HK-2 (cell line): ENCODE measurements around the gene PPP2R2D.

Source experiments
- DNase-seq: peaks from one replicate; pipeline ENCODE4 v3.0.0-alpha.2; 2018; ENCODE audit not compliant: unreplicated experiment

The PPP2R2D gene

DNA sequence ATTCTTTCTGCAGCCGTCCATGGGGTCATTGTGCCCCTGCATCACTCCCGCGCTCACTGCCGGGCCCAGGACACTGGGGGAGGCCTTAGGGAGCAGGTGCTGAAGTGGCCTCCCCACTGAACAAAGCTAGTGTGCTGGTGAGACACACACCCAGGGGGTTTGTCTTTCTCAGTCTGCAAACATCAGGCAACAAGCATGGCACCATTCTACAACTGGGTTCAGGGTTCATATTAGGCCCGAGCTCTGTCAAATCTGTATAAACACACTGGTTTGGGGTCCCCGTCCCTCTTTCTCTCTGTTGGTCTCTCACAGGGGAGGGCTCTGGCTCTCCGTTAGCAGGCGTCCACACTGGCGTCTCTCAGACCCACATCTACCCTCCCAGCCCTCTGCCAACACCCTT, 11.1 kb upstream of the PPP2R2D start:
- no peak for DNase-seq

DNA sequence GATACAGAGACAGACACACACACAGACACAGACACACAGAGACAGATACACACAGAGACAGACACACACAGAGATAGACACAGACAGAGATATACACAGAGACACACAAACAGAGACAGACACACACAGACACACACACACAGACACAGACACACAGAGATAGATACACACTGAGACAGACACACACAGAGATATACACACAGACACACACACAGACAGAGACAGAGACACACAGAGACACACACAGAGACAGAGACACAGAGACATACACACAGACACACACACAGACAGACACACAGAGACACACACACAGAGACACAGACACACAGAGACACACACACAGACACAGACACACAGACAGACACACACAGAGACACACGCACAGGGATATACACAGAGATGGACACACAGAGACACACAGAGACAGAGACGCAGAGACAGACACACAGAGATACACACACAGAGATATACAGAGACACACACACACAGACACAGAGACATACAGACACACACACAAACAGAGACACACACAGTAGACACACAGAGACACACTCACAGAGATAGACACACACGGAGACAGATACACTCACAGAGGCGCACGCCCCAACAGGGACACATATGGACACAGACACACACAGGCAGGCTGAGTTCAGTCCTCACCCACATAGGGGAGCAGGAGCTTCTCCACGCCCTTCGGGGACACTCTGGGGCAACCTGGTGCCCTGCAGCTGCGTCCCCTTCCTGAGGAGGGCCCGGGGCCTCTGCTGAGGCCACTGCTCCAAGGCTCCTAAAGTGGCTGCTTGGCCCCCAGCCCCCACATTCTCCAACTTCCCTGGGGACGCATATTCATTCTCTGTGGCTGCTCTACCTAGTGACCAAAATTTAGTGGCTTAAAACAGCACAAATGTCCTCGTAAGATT, 10.3 kb upstream of the PPP2R2D start:
- no peak for DNase-seq

DNA sequence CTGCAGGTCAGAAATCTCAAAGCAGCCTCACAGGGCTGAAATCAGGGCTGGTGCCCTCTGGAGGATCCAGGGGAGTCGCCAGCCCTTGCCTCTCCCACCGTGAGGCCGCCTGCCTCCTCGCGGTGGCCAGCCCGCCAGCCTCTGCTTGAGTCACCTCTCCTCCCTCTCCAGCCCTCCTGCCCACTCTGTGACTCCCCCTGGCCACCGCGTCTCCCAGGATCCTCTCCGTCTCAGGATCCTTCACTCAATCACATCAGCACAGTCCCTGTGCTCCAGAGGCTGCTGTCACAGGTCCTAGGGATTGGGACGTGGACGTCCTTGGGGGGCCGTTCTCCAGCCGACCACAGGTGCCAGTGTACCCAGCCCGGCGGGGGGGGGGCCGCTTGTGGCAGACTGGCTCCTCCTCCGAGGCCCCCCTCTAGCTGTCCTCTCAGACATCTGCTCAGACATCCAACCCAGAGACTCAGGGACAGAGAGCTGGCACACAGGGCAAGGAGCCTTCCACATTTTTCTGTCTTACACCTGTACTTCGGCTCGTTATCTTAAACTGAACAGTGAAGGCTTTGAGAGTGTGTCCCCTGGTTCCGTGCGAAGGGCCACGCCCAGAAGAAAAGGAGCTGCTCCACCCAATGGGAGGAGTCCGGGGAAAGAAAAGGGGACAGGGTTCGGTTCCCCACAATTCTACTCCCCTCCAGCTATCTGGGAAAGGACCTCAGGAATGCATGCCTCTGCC, 9.4 kb upstream of the PPP2R2D start:
- peak; percentile 40 for DNase-seq

DNA sequence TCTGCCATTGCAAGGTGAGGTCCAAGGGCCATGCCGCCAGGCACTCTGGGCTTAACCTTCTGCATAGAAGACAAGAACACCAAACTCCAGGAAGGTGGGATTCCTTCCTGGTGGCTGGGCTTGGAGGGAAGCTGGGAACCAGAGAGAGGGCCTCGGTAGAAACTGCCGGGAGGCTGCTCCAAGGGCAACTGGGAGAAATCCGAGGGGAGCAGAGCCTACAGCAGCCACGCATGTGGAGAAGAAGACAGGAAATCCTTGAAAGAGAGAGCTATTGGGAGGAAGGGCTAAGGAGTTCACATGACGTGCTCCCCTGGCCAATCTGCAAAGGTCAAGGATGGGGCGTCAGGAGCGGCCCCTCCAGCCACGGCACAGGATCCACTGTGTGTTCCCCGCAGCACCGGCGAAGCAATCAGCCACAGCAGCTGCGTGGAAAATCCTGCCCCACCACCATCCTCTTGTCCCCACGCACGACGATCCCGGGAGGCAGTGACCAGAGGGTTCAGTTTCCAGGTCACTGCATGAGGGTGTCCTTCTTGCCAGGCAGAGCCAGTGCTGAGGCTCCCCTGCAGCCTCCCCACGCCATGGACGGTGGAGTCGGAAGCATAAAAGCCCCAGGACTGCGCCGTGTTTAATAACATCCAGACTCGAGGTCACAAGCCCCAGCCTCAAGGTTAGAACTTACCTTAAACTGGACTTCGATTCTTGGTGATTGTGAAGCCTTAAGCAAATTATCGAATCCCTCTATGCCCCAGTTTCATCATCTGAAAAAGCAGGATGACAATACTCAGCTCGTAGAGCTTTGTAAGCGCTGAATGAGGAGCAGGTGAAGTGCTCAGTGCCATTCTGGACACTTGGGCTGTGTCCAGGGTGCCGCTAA, 8.6 kb upstream of the PPP2R2D start:
- DNase-seq, result no peak

DNA sequence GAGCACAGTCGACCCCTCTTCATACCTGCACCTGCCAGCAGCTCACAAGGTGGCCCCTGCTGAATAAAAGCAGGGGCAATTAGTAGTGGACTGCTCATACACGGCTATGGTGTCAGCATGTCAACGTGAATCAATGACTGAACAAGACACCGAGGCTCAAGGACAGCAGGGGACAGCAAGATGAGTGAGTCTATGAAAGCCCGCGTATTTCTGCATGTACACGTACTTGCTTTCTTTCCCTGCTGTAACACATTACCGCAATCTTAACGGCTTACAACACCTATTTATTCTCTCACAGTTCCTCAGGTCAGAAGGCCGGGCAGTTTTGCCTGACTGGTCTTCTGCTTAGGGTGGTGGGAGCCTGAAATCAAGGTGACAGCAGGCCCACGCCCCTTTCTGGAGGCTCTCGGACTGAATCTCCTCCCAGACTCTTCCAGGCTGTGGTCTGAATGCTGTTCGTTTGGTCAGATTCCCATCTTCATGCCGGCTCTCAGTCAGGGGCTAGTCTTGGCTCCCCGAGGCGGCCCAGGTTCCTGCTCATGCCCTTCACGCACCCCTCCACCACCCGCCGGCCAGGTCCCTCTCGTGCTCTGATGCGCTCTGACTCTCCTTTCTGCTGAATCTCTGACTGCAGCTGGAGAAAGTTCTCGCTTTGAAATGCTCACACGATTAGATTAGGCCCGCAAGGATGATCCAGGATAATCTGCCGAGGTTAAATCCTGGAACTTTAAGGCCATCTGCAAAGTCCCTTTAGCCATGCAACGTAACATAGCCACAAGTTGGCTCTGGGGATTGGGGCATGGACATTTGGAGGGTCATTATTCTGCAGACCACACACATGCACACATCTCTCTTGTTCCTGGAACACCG, 7.8 kb upstream of the PPP2R2D start:
- DNase-seq, result no peak

DNA sequence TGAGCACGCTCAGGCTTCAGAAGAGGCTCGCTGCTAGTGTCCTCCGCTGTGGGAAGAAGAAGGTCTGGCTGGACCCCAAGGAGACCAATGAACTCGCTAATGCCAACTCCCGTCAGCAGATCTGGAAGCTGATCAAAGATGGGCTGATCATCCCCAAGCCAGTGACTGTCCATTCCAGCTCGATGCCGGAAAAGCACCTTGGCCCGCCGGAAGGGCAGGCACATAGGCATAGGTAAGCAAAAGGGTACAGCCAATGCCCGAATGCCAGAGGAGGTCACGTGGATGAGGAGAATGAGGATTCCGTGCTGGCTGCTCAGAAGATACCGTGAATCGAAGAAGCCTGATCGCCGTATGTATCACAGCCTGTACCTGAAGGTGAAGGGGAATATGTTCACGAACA, 5.7 kb upstream of the PPP2R2D start:
- DNase-seq, result no peak

DNA sequence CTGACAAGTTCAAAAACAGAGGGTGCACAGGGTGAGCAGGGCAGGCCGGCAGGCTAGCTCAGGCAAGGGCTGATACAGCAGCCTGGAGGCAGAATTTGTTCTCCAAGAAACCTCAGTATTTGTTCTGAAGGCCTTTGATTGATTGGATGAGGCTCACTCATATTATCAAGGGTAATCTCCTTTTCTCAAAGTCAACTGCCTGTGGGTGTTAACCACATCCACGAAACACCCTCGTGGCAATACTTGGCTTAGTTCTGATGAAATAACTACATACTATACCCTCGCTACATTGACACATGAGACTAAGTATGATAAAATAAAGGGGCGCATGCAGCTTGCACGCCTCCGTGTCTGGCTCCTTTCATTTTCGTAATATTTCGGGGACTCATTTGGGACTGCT, 4.4 kb upstream of the PPP2R2D start:
- DNase-seq, result no peak

DNA sequence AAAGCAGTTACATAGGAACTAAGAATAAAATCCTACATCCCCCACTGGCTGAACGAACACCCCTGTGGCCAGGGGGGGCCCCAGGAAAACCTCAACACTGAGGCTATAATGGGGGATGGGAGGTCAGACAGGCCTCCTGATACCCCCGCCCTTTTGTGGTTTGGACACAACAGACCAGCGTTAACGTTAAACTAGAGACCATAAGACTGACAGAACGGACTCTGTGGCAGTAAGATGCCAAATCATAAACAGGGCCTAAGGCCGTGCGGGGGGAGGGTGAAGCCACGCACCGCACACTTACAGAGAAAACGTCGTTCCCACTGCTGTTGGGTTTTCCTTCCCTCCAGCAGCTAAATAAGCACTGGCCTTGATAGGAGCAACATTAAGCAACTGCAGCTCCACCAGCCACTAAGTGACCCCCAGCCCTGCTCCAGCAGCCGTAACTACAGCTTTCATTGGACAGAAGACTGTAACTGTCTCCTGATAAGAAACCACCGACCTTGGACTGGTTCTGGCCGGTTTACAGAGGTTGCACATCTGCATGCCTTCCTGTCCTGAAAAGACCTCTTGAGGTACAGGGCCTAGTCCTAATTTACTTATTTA, 3.4 kb upstream of the PPP2R2D start:
- no peak for DNase-seq

DNA sequence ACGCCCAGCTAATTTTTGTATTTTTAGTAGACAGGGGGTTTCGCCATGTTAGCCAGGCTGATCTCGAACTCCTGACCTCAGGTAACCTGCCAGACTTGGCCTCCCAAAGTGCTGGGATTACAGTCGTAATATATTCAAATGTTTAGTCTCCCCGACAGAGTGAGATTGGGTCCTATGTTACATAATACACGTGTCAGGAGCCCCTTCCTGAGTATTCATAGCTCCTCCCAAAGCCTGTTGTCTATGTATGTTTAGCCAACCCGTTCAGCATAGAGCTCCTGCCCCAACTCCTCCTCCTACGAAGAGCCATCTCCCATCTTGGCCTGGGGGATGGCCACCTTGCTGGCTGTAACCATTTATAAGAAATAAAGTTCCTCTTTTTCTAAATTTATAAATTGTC, 2.7 kb upstream of the PPP2R2D start:
- no peak for DNase-seq

DNA sequence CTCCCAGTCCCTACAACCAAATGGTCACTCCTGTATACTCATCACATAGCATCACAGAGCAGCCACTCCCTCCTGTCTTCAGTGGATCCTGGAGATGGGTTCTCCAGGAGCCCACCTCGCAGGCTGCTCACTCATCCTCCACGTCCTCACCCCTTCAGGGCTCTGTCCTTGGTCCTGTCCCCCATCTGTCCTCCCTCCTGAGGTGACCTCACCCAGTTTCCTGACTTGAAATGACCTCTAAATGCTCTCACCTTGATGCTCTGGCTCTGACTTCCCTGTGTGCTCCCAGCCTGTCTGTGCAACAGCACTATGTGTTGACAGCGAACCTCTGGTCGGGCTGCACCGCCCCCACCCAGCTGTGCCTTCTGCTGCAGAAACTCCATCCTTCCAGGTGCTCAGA, 2.1 kb upstream of the PPP2R2D start:
- DNase-seq, result no peak

DNA sequence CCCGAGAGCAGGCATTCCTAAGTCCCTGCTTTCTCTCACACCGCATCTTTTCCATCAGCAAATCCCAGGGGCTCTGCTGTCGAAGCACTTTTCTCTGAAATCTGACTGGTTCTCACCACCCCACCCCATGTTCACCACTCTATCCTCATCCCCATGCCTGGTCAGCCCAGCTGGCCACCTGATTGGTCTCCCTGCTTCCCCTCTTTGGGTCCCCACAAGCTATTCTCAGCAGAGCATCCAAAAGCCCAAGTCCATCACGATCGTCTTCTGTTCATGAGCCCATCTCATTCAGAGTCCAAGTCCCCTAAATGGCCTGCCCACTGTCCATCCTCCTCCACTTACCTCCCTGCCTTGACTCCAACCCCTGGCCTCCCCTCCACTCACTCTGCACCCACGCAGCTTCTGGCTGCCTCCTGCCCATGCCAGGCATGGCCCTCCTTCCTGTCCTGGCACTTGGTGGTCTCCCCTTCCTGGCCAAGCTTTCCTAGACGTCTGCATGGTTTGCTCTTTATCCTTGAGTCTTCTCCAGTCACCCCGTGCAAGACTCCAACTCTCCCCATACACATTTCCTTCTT, 1.6 kb upstream of the PPP2R2D start:
- no peak for DNase-seq

DNA sequence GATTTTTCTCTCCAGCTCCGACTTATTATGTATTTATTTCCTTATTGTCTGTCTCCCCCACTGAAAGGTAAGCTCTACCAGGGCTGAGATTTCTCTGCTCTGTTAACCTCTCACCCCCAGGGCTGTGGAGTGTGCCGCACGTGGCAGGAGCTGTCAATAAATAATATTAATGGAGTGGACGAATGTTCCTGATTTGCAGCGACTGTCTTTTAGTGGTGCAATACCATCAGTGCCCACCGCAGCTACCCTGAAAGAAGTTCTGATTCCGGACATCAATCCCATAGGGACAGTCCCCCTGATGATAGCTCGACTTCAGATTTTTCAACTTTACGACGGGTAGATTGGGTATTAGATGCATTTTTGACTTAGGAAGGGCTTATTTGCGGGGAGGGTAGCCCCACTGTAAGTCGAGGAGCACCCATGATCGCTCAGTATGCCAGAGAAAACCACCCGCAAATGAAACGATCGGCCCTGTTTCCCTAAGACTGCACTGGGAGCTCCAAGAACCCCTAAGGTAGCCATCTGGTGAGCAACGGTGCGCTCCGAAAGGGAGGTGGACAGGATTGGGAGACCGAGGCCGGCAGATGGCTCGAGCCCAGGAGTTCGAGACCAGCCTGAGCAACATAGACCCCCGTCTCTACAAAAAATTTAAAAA, 986 bp upstream of the PPP2R2D start:
- peak; percentile 44 for DNase-seq

DNA sequence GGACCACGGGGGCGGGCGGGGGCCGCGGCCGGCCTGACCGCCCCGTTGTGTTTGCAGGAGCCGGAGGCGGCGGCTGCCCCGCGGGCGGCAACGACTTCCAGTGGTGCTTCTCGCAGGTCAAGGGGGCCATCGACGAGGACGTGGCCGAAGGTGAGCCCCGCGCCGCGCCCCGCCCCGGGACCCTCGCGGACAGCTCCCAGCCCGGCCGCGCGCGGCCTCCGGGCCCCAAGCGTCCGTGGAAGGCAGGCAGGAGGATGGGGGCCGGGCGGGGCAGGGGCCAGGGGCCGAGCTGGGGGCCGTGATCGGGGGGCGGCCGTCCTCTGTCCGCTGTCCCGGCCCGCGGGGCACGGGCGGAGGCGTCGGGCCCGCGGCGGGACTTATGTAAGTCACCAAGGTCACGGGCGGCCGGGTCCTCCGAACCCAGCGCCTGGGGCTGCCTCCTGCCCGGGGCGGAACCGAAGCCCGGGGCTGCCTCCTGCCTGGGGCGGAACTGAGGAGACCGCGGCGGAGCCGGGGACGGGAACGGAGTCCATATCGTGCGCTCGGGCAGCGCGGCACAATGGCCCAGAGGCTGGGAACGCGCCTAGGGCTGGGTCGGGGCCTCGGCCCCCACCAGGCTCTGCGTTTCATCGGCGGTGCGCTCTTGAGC, 497 bp downstream of the PPP2R2D start:
- DNase-seq, result peak; percentile 59

DNA sequence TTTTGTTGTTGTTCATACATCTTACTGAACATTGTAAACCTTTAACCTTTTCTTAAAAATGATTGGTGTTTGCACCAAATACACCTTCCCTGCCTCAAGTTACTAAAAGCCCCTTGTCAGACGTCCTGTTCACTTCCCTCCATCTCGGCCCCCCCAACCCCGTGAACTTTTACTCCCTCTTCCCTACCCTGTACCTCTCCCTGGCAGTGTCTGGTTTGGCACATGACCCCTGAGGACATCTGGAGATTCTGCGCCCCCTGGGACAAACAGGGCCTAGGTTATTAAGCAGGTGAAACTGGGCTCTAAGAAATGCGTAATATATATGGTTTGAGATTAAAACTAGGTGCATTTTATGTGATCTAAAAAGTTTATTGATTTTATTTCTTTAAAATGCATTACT, 1.4 kb downstream of the PPP2R2D start:
- no peak for DNase-seq

DNA sequence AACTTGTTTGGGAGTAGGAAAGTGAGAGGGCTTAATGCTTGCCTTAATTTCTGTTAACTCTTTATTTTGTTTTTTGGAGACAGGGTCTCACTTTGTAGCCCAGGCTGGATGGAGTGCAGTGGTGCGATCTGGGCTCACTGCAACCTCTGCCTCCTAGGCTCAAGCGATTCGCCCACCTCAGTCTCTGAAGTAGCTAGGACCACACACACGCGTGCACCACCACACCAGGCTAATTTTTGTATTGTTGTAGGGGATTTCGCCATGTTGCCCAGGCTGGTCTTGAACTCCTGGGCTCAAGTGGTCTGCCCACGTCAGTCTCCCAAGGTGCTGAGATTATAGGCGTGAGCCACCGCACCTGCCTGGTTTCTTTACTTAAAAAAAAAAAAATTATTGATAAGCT, 1.9 kb downstream of the PPP2R2D start:
- no peak for DNase-seq

DNA sequence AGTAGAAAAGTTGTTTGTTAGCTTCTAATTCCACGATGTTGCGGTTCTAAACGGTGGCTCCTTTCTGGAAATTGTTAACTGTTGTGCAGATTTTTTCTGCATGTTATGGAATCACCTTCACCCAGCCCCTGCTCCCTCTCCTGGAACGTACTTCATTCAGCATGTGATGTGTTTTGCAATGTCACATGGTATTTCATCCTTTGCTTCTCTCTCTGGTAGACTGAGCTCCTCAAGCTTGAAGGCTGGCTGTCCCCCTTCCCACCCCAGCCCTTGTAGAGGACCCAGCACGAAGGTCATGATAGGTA, 4.4 kb downstream of the PPP2R2D start:
- no peak for DNase-seq

DNA sequence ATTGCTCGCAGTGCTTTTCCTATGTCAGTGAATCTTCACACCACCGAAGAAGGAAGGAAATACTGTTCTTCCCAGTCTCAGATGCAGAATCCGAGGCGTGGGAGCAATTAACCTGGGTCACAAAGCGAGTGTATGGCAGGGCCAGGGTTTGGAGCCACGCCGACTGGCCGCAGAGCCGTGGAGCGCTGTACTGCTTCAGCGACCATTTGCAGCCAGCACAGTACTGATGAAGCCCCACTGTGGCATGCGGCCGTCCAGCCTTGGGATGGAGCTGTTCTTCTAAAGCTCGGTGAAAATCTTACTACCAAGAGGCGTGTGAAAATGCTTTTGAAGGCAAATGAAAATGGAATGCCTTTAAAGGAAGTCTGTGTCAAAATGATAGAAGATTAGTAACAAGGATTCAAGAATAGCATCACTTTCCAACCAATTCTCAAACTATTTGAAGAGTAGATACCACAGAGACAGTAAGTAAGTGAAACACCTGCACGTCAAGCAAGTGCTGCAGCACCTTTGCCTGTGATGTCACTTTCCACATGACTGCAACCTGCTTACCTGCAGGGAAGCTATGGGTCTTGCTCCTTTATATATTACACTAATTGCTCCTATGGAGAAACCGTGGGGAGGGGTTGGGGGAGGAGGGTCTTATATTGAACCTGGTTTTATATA, 4.9 kb downstream of the PPP2R2D start:
- no peak for DNase-seq

DNA sequence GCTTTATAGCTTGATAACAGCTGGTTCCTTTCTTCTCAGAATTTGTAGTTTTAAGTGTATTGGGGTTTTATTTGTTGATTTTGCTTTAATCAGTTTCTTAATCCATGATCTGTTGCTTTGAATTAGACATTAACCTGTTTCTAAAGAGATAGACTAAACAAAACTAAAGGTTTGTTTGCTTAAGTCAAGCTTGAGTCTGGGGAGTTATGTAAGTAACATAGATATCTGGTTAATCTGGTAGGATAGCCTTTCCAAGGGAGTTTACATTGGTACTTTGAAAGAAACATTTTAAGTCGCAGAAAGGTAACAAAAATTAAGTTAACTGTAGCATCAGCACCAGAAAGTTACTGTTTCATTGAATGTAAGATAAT, 5.4 kb downstream of the PPP2R2D start:
- DNase-seq, result no peak

DNA sequence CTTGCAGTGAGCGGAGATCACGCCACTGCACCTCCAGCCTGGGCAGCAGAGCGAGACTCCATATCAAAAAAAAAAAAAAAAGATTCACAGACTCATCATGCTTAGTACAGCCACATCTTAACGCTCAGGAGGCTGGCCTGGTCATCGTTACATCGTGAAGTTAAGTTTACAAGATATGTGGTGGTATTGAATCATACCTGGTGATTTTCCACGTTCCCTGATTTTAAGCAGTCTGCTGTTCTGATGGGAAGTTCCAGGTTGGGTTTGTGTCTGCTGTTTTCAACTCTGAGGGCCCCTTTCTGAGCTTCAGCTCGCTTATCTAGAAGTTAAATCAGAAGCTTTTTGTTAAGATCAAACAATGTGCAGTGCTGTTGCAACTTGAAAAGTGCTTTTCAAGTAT, 6.9 kb downstream of the PPP2R2D start:
- no peak for DNase-seq
